ENCODE measurements around the gene PKNOX2.
A peak's percentile ranks its signal among the peaks of the same experiment; 100 is the strongest.

PKNOX2 gene
- 0 to 0.66 (median 0) reads per million in 9 experiments for total RNA-seq

- peak; percentile 24 to 39 (median 28) for DNase-seq
- peak within 1 kb of the TSS; percentile 33 to 52 for H3K27ac Mint-ChIP-seq
- peak within 1 kb of the TSS; percentile 93 to 97 for H3K4me3 Mint-ChIP-seq
- peak; percentile 77 for ATAC-seq (replicated peaks)
- peaks cover 3% of the 10 kb centered on the region for H3K36me3 Mint-ChIP-seq (ENCODE audit: insufficient read depth)
- H3K27me3 Mint-ChIP-seq = peaks cover 85 to 100% of the 10 kb centered on the region in 2 donors
- peaks cover 12 to 14% of the 10 kb centered on the region in 2 donors for H3K4me1 Mint-ChIP-seq (ENCODE audit: low read depth in 2 of 2)
- no peaks in the 10 kb centered on the region for H3K9me3 Mint-ChIP-seq
Measured at GRCh38 chr11:125164422-125165110, at the start of gene PKNOX2. TSS of gene PKNOX2 (plus strand) at chr11:125164751. CDS start at chr11:125351306, 186,555 bp downstream.

- Mint-ChIP-seq H3K27me3 (peaks cover 15 to 51% of the 10 kb centered on the region in 2 donors), H3K9me3 (peaks cover 0 to 1% of the 10 kb centered on the region in 2 donors), H3K4me3 (no peak overlapping the region), H3K36me3 (ENCODE audit: insufficient read depth) (no peaks in the 10 kb centered on the region), H3K27ac (no peak overlapping the region), H3K4me1 (ENCODE audit: low read depth in 2 of 2) (no peaks in the 10 kb centered on the region)
- no peak for DNase-seq
- no peak for ATAC-seq (replicated peaks)
Measured at GRCh38 chr11:125117429-125117828, 47.1 kb upstream of the PKNOX2 start.

GRCh38 chr11:125123194-125123946 is 41.2 kb upstream of the PKNOX2 start:
- Mint-ChIP-seq H3K27ac (no peak overlapping the region), H3K27me3 (peaks cover 29 to 67% of the 10 kb centered on the region in 2 donors), H3K36me3 (ENCODE audit: insufficient read depth) (peaks cover 3% of the 10 kb centered on the region), H3K9me3 (no peaks in the 10 kb centered on the region), H3K4me3 (no peak overlapping the region), H3K4me1 (ENCODE audit: low read depth in 2 of 2) (peaks cover 0 to 4% of the 10 kb centered on the region in 2 donors)
- DNase-seq (no peak), ATAC-seq (replicated peaks) (no peak)

GRCh38 chr11:125123947-125124617 is 40.5 kb upstream of the PKNOX2 start:
- Mint-ChIP-seq H3K36me3 (ENCODE audit: insufficient read depth) (peaks cover 3% of the 10 kb centered on the region), H3K4me1 (ENCODE audit: low read depth in 2 of 2) (peaks cover 0 to 4% of the 10 kb centered on the region in 2 donors), H3K27ac (no peak overlapping the region), H3K27me3 (peaks cover 29 to 67% of the 10 kb centered on the region in 2 donors), H3K9me3 (no peaks in the 10 kb centered on the region), H3K4me3 (no peak overlapping the region)
- ATAC-seq (replicated peaks) = peak; percentile 69
- DNase-seq = peak in 1 of 3 experiments; percentile 38

GRCh38 chr11:125124618-125124992 is 39.9 kb upstream of the PKNOX2 start:
- no peak overlapping the region for H3K4me3 Mint-ChIP-seq
- no peak overlapping the region for H3K27ac Mint-ChIP-seq

GRCh38 chr11:125128450-125128849 is 36.1 kb upstream of the PKNOX2 start:
- DNase-seq (no peak), ATAC-seq (replicated peaks) (no peak)
- H3K27ac Mint-ChIP-seq = no peak overlapping the region
- H3K4me1 Mint-ChIP-seq (ENCODE audit: low read depth in 2 of 2) = peaks cover 0 to 4% of the 10 kb centered on the region in 2 donors
- H3K36me3 Mint-ChIP-seq (ENCODE audit: insufficient read depth) = no peaks in the 10 kb centered on the region
- H3K4me3 Mint-ChIP-seq = no peak overlapping the region
- no peaks in the 10 kb centered on the region for H3K9me3 Mint-ChIP-seq
- peaks cover 58 to 69% of the 10 kb centered on the region in 2 donors for H3K27me3 Mint-ChIP-seq

More at GRCh38 chr11:125124618-125124992, 39.9 kb upstream of the PKNOX2 start:
- Mint-ChIP-seq H3K36me3 (ENCODE audit: insufficient read depth) (peaks cover 3% of the 10 kb centered on the region), H3K27me3 (peaks cover 34 to 67% of the 10 kb centered on the region in 2 donors), H3K9me3 (no peaks in the 10 kb centered on the region), H3K4me1 (ENCODE audit: low read depth in 2 of 2) (peaks cover 0 to 4% of the 10 kb centered on the region in 2 donors)
- ATAC-seq (replicated peaks) (no peak), DNase-seq (no peak)

GRCh38 chr11:125129316-125129993 is 35.1 kb upstream of the PKNOX2 start:
- Mint-ChIP-seq H3K27ac (no peak overlapping the region), H3K4me3 (no peak overlapping the region), H3K4me1 (ENCODE audit: low read depth in 2 of 2) (no peaks in the 10 kb centered on the region), H3K36me3 (ENCODE audit: insufficient read depth) (no peaks in the 10 kb centered on the region), H3K9me3 (no peaks in the 10 kb centered on the region), H3K27me3 (peaks cover 68 to 72% of the 10 kb centered on the region in 2 donors)
- ATAC-seq (replicated peaks) (no peak), DNase-seq (no peak)

GRCh38 chr11:125132071-125132470 is 32.5 kb upstream of the PKNOX2 start:
- no peak overlapping the region for H3K4me3 Mint-ChIP-seq
- H3K27me3 Mint-ChIP-seq = peaks cover 71 to 73% of the 10 kb centered on the region in 2 donors
- no peak overlapping the region for H3K27ac Mint-ChIP-seq
- ATAC-seq (replicated peaks) (no peak), DNase-seq (no peak)
- no peaks in the 10 kb centered on the region for H3K9me3 Mint-ChIP-seq
- no peaks in the 10 kb centered on the region for H3K36me3 Mint-ChIP-seq (ENCODE audit: insufficient read depth)
- no peaks in the 10 kb centered on the region for H3K4me1 Mint-ChIP-seq (ENCODE audit: low read depth in 2 of 2)

GRCh38 chr11:125132596-125132995 is 32.0 kb upstream of the PKNOX2 start:
- H3K9me3 Mint-ChIP-seq = no peaks in the 10 kb centered on the region
- no peak overlapping the region for H3K27ac Mint-ChIP-seq
- peaks cover 67% of the 10 kb centered on the region in 2 donors for H3K27me3 Mint-ChIP-seq
- no peaks in the 10 kb centered on the region for H3K4me1 Mint-ChIP-seq (ENCODE audit: low read depth in 2 of 2)
- no peaks in the 10 kb centered on the region for H3K36me3 Mint-ChIP-seq (ENCODE audit: insufficient read depth)
- no peak overlapping the region for H3K4me3 Mint-ChIP-seq
- ATAC-seq (replicated peaks) (no peak), DNase-seq (no peak)

- no peak for ATAC-seq (replicated peaks)
- Mint-ChIP-seq H3K9me3 (no peaks in the 10 kb centered on the region), H3K36me3 (ENCODE audit: insufficient read depth) (no peaks in the 10 kb centered on the region), H3K4me3 (no peak overlapping the region), H3K27ac (no peak overlapping the region), H3K4me1 (ENCODE audit: low read depth in 2 of 2) (no peaks in the 10 kb centered on the region), H3K27me3 (peaks cover 66 to 68% of the 10 kb centered on the region in 2 donors)
- DNase-seq = no peak
Measured at GRCh38 chr11:125136001-125136400, 28.6 kb upstream of the PKNOX2 start.

GRCh38 chr11:125138966-125139365 is 25.6 kb upstream of the PKNOX2 start:
- H3K27ac Mint-ChIP-seq = no peak overlapping the region
- peaks cover 66 to 74% of the 10 kb centered on the region in 2 donors for H3K27me3 Mint-ChIP-seq
- H3K4me1 Mint-ChIP-seq (ENCODE audit: low read depth in 2 of 2) = peaks cover 4 to 5% of the 10 kb centered on the region in 2 donors
- no peak overlapping the region for H3K4me3 Mint-ChIP-seq
- no peaks in the 10 kb centered on the region for H3K9me3 Mint-ChIP-seq
- no peak for ATAC-seq (replicated peaks)
- peaks cover 3% of the 10 kb centered on the region for H3K36me3 Mint-ChIP-seq (ENCODE audit: insufficient read depth)
- no peak for DNase-seq

- H3K4me1 Mint-ChIP-seq (ENCODE audit: low read depth in 2 of 2) = peaks cover 4 to 5% of the 10 kb centered on the region in 2 donors
- ATAC-seq (replicated peaks) = no peak
- peaks cover 3% of the 10 kb centered on the region for H3K36me3 Mint-ChIP-seq (ENCODE audit: insufficient read depth)
Measured at GRCh38 chr11:125139778-125140177, 24.8 kb upstream of the PKNOX2 start.

GRCh38 chr11:125140233-125140632 is 24.3 kb upstream of the PKNOX2 start:
- ATAC-seq (replicated peaks) (no peak), DNase-seq (no peak)
- H3K9me3 Mint-ChIP-seq = no peaks in the 10 kb centered on the region
- no peak overlapping the region for H3K4me3 Mint-ChIP-seq
- H3K27me3 Mint-ChIP-seq = peaks cover 63 to 71% of the 10 kb centered on the region in 2 donors
- H3K36me3 Mint-ChIP-seq (ENCODE audit: insufficient read depth) = peaks cover 3% of the 10 kb centered on the region
- peaks cover 4 to 5% of the 10 kb centered on the region in 2 donors for H3K4me1 Mint-ChIP-seq (ENCODE audit: low read depth in 2 of 2)
- H3K27ac Mint-ChIP-seq = no peak overlapping the region

More at GRCh38 chr11:125139778-125140177, 24.8 kb upstream of the PKNOX2 start:
- Mint-ChIP-seq H3K27ac (no peak overlapping the region), H3K27me3 (peaks cover 66 to 74% of the 10 kb centered on the region in 2 donors), H3K9me3 (no peaks in the 10 kb centered on the region), H3K4me3 (no peak overlapping the region)
- no peak for DNase-seq
